GM12865 (cell line): Measurements from ENCODE around the gene GPC5.

Experiments
- DNase-seq: peaks from one replicate; pipeline ENCODE4 v3.0.0; 2010; ENCODE audit warnings: low read depth
- H3K4me3 ChIP-seq: 2 replicates; pipeline ENCODE4 v1.5.1; 2011; ENCODE audit warnings: mild to moderate bottlenecking, low read depth, low read length, control low read depth
- CTCF ChIP-seq: IDR thresholded peaks from 2 replicates; pipeline ENCODE4 v1.5.1; 2011; ENCODE audit warnings: low read length, control low read depth, low read depth, inconsistent platforms; ENCODE audit not compliant: insufficient read depth; ENCODE audit errors: missing control alignments

Gene GPC5

GRCh38 chr13:91652404-91653301, 254.2 kb downstream of the GPC5 start:
- no peak overlapping the region for H3K4me3 ChIP-seq
- no peak for DNase-seq
- TF ChIP-seq CTCF, result no peak

GRCh38 chr13:91655731-91656130, 257.3 kb downstream of the GPC5 start:
- no peak for TF ChIP-seq CTCF
- no peak for DNase-seq
- H3K4me3 ChIP-seq, result no peak overlapping the region

GRCh38 chr13:91657283-91657682, 258.9 kb downstream of the GPC5 start:
- DNase-seq, result no peak
- no peak overlapping the region for H3K4me3 ChIP-seq
- TF ChIP-seq CTCF, result no peak

- no peak overlapping the region for H3K4me3 ChIP-seq
- no peak for TF ChIP-seq CTCF
- peak; percentile 3 for DNase-seq
Observed at GRCh38 chr13:91659256-91660075, 261.0 kb downstream of the GPC5 start.

GRCh38 chr13:91660076-91660415, 261.6 kb downstream of the GPC5 start:
- no peak overlapping the region for H3K4me3 ChIP-seq
- no peak for DNase-seq
- no peak for TF ChIP-seq CTCF

- DNase-seq, result peak; percentile 24
- no peak overlapping the region for H3K4me3 ChIP-seq
- TF ChIP-seq CTCF, result no peak
Observed at GRCh38 chr13:91661692-91662490, 263.5 kb downstream of the GPC5 start.
